ENCODE measurements around the gene FAM168A.
"Not testable (repeated sequence)": the region's sequence is repeated elsewhere in the genome, so short reads cannot be mapped to it uniquely, and the experiment has no call there.

FAM168A gene

DNA sequence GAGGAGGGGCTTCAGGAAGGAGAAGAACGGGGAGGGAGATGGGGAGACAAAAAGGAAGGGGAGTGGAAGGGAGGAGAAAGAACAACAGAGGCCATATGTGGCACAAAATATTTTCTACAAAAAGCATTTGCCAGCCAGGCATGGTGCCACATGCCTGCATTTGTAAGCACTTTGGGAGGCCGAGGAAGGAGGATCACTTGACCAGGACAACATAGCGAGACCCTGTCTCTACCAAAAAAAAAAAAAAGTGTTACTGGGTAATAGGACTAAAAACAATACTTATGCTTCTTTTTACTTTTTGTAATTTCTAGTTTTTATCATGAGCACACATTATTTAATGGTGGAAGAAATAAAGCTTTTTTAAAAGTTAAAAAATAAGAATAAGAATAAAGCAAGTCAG lies 5.3 kb downstream of the FAM168A start:
- DNase-seq: no peak

DNA sequence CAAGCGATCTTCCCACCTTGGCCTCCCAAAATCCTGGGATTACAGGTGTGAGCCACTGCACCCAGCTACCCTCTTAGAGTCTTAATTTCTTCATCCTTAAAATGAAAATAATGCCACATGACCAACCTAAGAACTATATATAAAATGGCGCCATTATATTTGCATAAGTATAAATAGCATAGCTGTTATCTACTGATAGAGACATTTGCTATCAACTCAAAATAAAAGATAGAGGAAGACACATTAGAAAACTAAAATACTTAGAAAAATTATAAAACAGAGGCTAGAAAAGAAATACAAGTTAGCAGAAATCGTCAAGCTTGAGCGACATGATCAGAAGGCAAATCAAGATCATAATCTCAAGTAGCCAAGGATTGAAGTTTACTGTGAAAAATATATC lies 6.2 kb downstream of the FAM168A start:
- no peak for DNase-seq

- DNase-seq: no peak
Measured at GRCh38 chr11:73590991-73591390, 6.9 kb downstream of the FAM168A start.

GRCh38 chr11:73586791-73587190 lies 11.1 kb downstream of the FAM168A start:
- no peak for DNase-seq

GRCh38 chr11:73585834-73586575 lies 11.9 kb downstream of the FAM168A start:
- DNase-seq: no peak

DNA sequence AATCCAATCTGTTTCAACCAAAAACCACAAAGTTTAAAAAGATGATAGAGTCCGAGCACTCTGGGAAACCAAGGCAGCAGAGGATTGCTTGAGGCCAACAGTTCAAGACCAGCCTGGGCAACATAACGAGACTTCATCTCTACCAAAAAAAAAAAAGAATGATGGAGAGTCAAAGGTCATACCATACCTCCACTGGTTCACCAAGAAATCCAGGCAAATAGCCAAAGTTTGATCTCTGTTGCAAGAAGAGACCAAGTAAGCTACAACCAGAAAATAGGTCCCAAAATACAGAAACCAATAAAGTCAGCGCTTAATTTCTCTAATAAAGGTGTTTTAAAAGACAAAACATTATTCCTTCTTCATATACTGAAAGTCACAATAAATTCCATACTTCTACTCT lies 13.1 kb downstream of the FAM168A start:
- no peak for DNase-seq

- no peak for DNase-seq
Measured at GRCh38 chr11:73582653-73583052, 15.3 kb downstream of the FAM168A start.

- DNase-seq: not testable (repeated sequence)
Measured at GRCh38 chr11:73580749-73581148, 17.2 kb downstream of the FAM168A start.

DNA sequence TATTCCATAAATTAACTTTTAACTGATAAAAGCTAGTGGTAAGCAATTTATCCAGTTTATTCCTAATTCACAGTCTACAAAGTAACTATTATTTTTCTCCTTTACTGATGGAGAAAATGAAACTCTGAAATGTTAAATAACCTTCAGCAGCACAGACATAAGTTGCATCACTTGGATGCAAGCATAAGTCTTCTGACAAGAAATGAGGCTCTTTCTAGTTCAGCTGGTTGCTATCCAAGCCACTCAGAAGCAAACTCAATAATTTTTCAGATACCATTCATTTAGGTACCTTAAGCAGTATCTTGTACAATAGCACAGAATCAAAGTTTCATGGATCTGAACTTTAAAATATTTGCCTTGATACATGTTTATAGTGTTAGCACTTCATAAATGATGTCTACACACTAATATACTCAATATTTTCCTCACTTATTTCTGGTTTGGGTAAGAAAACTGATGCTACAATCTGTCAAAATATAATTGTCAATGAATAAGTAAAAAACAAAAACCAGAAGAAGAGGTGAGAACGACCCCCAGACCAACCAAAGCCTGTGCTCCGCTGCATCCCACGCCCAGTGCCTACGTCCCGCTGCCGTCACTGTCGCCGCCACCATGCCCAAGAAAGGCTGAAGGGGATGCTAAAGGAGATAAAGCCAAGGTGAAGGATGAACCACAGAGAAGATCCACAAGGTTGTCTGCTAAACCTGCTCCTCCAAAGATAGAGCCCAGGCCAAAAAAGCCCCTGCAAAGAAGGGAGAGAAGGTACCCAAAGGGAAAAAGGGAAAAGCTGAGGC lies 18.1 kb downstream of the FAM168A start:
- DNase-seq: no peak

DNA sequence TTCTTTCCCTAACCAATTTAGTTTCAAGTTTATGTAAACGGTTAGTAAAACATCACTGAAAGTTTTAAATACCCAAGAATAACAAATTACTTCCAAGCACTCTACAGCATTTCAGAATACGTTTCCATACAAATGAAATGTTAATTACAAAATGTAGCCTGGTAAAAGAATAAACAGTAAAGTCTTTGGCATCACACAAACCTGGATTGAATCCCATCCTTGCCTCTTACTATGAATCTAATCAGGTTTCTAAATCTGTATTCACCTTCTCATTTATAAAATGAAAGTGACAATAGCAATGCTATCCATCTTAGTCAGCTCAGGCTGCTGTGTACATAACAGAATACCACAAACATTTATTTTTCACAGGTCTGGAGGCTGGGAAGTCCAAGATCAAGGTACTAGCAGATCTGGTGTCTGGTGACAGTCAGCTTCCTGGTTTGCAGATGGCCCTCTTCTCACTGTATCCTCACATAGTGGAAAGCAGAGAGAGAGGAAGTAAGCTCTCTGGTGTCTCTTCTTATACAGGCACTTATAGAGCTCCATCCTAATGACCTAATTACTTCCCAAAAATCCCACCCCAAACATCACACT lies 19.2 kb downstream of the FAM168A start:
- no peak for DNase-seq

GRCh38 chr11:73577496-73577917 lies 20.4 kb downstream of the FAM168A start:
- DNase-seq: no peak

DNA sequence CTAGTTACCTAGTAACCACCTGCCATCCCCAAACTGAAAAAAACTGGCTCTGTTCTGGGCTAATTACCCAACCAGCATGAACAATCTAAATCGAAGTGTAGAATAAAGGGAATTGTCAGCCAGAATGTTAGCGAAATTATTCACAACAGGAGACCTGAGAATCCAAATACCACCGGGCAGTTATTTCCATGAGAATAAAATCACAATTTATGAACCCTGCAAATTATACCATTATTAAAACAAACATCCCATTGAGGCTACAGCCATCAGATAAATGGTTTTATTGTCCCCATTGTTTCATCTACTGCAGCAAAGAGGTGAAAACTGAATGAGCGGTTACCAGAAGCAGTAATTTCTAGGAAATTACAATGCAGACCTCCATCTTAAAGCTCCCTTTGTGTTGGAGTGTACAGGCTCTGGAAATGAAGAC lies 21.7 kb downstream of the FAM168A start:
- no peak for DNase-seq

DNA sequence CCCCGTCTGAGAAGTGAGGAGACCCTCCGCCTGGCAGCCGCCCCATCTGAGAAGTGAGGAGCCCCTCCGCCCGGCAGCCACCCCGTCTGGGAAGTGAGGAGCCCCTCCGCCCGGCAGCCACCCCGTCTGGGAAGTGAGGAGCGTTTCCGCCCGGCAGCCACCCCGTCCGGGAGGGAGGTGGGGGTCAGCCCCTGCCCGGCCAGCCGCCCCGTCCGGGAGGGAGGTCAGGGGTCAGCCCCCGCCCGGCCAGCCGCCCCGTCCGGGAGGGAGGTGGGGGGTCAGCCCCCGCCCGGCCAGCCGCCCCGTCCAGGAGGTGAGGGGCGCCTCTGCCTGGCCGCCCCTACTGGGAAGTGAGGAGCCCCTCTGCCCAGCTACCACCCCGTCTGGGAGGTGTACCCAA lies 25.9 kb downstream of the FAM168A start:
- not testable (repeated sequence) for DNase-seq

- no peak for DNase-seq
Measured at GRCh38 chr11:73570415-73571114, 27.3 kb downstream of the FAM168A start.

DNA sequence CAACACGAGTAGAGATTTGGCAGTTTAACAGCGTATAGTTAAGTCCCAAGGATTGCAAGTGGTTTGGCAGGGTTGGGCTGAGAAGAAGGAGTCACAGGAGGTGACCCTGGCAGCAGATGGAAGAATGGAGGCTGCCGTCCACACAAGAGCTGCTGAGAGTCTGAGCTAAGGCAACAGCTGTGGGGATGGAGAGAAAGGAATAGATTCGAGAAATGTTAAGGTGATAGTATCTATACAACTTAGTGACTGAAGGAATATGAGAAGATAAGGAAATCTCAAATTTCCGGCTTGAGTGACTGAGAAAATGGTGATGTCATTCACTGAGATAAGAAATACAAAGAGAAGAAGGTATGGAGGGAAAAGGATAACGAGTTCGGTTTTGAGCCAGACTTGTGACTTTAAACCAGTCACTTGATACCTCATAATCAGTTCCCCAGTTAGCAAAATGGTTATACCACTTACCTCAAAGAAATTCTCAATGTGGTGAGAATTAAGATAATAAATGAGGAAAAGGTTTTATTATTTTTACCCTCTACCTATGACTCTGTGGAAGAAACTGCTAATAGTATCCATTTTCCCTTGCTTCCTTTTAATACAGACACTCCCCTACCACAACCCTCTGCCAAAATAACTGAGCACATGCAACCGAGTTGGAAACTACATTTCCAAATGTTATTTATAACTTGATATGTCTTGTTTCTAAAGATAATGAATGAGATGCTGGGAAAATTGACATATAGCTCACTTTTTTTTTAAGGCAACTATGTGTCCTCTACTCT lies 30.7 kb downstream of the FAM168A start:
- no peak for DNase-seq

- DNase-seq: no peak
Measured at GRCh38 chr11:73566422-73566821, 31.5 kb downstream of the FAM168A start.

- no peak for DNase-seq
Measured at GRCh38 chr11:73565804-73566203, 32.1 kb downstream of the FAM168A start.

DNA sequence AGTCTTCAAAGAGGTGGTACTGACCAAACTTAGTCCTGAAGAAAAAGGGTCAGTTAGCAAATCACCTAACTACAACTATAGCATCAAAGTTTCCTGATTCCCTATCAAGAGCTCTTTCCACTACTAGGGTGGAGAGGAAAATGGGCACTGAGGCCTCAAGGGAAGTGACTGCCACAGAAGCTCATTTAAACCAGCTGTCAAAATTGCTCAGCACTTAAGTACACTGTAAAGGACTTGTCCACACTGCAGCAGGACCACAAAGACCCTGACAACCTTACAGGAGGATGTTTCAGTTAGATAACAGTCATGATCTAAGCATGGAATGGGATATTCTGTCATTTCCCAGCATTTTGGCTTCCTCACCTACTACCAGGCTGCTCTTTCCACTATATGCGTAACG lies 33.0 kb downstream of the FAM168A start:
- DNase-seq: no peak

DNA sequence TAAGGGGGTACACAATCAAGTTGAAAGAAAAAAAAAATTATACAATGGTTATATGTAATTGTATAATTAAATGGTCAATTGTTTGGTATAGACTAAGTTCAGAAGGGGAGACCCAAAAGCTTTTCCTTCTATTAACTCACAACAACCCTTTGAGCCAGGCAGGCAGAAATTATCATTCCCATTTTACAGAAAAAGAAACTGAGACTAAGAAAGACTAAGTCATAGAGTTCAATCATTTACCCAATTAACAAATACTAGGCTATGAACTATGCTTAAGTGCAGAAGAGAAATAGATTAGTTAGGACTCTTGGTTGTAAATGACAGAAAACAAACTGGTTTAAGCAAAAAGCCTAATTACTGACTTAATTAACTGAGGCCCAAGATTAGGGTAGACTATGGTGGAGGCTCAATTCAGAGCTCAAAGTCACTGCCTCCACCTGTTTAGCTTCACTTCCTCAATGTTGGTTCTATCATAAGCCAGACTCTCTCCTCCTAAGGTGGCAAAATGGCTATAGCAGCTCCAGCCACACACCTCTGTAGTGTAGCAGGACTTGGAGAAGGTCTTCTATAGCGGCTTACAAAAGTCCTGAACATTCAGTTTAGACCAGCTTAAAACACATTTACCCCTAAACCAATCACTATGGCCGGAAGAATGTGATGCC lies 34.2 kb downstream of the FAM168A start:
- no peak for DNase-seq

DNA sequence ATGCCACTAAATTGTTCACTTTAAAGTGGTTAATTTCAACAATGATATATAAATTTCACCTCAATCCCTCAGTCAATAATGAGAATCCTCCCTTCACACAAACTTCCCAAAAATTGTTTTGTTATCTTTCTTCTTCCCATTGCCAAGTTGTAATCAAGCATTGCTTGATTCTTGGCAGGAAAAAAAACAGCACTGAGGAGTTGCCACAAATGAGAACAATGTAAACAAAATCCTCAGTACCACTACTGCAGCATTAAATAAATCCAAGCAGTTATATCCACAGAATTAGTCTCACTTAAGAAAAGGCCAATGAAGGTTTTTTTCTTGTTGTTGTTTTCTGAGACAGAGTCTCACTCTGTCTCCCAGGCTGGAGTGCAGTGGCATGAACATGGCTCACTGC lies 38.2 kb downstream of the FAM168A start:
- DNase-seq: no peak

DNA sequence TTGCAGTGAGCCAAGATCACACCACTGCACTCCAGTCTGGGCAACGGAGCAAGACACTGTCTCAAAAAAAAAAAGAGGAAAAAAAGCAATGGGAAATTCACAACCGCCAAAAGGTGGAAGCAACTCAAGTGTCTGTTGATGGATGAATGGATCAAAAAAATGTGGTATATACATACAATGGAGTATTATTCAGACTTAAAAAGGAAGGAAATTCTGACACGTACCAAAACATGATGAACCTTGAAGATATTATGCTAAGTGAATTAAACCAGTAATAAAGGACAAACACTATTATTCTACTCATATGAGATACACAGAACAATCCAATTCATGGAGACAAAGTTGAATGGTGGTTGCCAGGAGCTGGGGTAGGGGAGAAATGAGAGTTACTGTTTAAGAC lies 40.9 kb downstream of the FAM168A start:
- DNase-seq: no peak

DNA sequence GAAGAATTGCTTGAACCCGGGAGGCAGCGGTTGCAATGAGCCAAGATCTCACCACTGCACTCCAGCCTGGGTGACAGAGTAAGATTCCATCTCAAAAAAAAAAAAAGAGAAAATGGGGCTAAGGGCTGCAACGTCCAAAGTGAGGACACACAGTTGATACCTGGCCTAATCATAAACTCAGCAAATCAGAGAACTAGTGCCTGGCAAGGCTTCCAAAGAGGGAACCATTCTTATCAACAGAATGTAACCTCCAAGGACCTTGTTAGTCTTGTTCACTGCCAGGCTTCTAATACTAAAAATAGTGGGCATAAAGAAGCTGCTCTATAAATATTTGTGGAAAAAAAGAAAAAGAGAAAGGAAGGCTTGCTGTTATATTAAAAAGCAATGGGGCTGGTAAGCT lies 42.3 kb downstream of the FAM168A start:
- DNase-seq: no peak
